PC-3 (cell line): ENCODE measurements around the gene LSR.

Experiments
- EZH2phosphoT487 ChIP-seq: fragments of 300-600 bp; sonication (generic); IDR thresholded peaks from 2 replicates; pipeline ENCODE4 v1.6.1; 2018; ENCODE audit warnings: mild to moderate bottlenecking, antibody characterized with exemption, low read length, borderline replicate concordance
- TF ChIP-seq, protein P1 (sequence below): fragments of 300-600 bp; sonication (generic); conservative IDR thresholded peaks from 2 replicates; pipeline ENCODE4 v1.5.1; 2017; ENCODE audit warnings: antibody characterized with exemption, low read depth, mild to moderate bottlenecking, low read length

DNA sequence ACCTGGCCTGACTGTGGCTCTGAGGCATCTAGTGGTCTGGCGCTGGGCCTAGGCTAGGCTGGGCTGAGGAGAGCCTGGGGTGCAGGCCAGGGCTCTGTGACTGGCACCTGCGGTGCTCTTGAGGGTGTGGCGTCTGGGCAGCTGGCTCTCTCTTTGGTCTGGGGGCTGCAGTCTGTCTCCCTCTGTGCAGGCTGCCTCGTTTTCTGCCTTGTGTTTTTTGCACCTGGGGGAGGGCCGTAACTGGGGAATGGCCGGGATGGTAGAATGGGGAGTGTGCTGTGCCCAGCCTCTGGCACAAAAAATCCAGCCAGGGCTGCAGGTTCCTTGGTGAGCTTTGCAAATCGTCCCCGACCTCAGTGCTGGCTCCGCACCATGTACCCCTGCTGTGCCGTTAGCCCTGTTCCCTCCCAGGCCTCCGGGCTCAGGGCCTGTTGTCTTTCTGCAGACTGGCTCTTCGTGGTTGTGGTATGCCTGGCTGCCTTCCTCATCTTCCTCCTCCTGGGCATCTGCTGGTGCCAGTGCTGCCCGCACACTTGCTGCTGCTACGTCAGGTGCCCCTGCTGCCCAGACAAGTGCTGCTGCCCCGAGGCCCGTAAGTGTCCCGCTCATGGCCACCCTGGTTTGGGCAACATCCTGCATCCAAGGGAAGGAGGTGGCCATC lies 13.4 kb downstream of the LSR start:
- TF ChIP-seq, protein P1, sequence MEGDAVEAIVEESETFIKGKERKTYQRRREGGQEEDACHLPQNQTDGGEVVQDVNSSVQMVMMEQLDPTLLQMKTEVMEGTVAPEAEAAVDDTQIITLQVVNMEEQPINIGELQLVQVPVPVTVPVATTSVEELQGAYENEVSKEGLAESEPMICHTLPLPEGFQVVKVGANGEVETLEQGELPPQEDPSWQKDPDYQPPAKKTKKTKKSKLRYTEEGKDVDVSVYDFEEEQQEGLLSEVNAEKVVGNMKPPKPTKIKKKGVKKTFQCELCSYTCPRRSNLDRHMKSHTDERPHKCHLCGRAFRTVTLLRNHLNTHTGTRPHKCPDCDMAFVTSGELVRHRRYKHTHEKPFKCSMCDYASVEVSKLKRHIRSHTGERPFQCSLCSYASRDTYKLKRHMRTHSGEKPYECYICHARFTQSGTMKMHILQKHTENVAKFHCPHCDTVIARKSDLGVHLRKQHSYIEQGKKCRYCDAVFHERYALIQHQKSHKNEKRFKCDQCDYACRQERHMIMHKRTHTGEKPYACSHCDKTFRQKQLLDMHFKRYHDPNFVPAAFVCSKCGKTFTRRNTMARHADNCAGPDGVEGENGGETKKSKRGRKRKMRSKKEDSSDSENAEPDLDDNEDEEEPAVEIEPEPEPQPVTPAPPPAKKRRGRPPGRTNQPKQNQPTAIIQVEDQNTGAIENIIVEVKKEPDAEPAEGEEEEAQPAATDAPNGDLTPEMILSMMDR, result no peak
- no peak for TF ChIP-seq EZH2phosphoT487
